Caco-2 (cell line): ENCODE results near the gene PHC2. TPM values are rescaled to one million over a fixed set of nuclear protein-coding genes. Genes with fewer than 3 reads are reported as not detected.

Experiments
- BruUV-seq: library from RNA; stranded (reverse); fragments of 400-500 nt; replicated peaks from 2 replicates; lab custom pipeline; 2021; lab: Mats Ljungman, UMichigan
- CTCF ChIA-PET: fragments of 300-600 bp; sonication (Branson Sonifier 250); formaldehyde crosslinking; loops from one replicate; lab custom pipeline; 2022; ENCODE audit warnings: antibody characterized with exemption; lab: Charles Lee
- POLR2A ChIA-PET: fragments of 300-600 bp; sonication (Branson Sonifier 250); formaldehyde crosslinking; loops from one replicate; lab custom pipeline; 2022; ENCODE audit warnings: antibody characterized with exemption; lab: Charles Lee
- DNase-seq, 2 experiments: peaks; one replicate each; pipeline versions ENCODE4 v3.0.0 to v3.0.0-alpha.2; 2020 to 2022
- H3K27me3 ChIP-seq: replicated peaks from 2 replicates; pipeline ENCODE4 v1.6.0; 2011; ENCODE audit warnings: low read length; ENCODE audit not compliant: control insufficient read depth, insufficient read depth
- H3K36me3 ChIP-seq: 2 replicates; pipeline ENCODE4 v1.5.1; 2011; ENCODE audit warnings: low read length; ENCODE audit not compliant: control insufficient read depth, insufficient read depth
- H3K4me1 ChIP-seq: fragments of 250-450 bp; sonication (Bioruptor Pico); 2 replicates; pipeline ENCODE4 v1.5.1; 2020; ENCODE audit warnings: mild to moderate bottlenecking
- H3K4me3 ChIP-seq: 2 replicates; pipeline ENCODE4 v1.5.1; 2011; ENCODE audit warnings: low read depth, mild to moderate bottlenecking, control low read depth, low read length
- H3K9me3 ChIP-seq: fragments of 250-450 bp; sonication (Bioruptor Pico); 2 replicates; pipeline ENCODE4 v1.5.1; 2020; ENCODE audit warnings: mild to moderate bottlenecking, moderate library complexity
- H3K27ac Mint-ChIP-seq: one replicate; pipeline ENCODE4 v1.8.0; 2022; ENCODE audit warnings: mixed read lengths; ENCODE audit not compliant: unreplicated experiment
- H3K27me3 Mint-ChIP-seq: one replicate; pipeline ENCODE4 v1.8.0; 2022; ENCODE audit warnings: mixed read lengths; ENCODE audit not compliant: insufficient read depth, unreplicated experiment
- H3K36me3 Mint-ChIP-seq: one replicate; pipeline ENCODE4 v1.8.0; 2022; ENCODE audit warnings: mild to moderate bottlenecking, mixed read lengths; ENCODE audit not compliant: insufficient read depth, unreplicated experiment
- H3K4me1 Mint-ChIP-seq: one replicate; pipeline ENCODE4 v1.8.0; 2022; ENCODE audit warnings: low read depth, mixed read lengths; ENCODE audit not compliant: unreplicated experiment
- H3K4me3 Mint-ChIP-seq: one replicate; pipeline ENCODE4 v1.8.0; 2022; ENCODE audit warnings: mild to moderate bottlenecking, moderate library complexity, mixed read lengths; ENCODE audit not compliant: unreplicated experiment
- H3K9me3 Mint-ChIP-seq: one replicate; pipeline ENCODE4 v1.8.0; 2022; ENCODE audit warnings: mixed read lengths; ENCODE audit not compliant: unreplicated experiment
- intact Hi-C: fragments of 100-400 bp; cut with micrococcal nuclease; formaldehyde crosslinking; loops from one replicate; pipeline ENCODE4 v1.10.0; 2022; ENCODE audit not compliant: unreplicated experiment
- total RNA-seq: library from RNA; stranded (reverse); gene quantifications from 2 replicates; pipeline ENCODE4 v1.2.3, GENCODE V29; 2022
- TF ChIP-seq, protein P1 (sequence below), 2 experiments: fragments of 200-600 bp in 1 of 2; IDR thresholded peaks; 1 replicate in 1 of 2; 2 replicates in 1 of 2; pipeline versions ENCODE4 v1.5.1 to v1.8.0; 2011 to 2022; ENCODE audit warnings: antibody characterized with exemption in 1 of 2, control low read depth in 1 of 2, inconsistent platforms in 1 of 2, low read depth in 1 of 2, low read length in 1 of 2, mild to moderate bottlenecking in 1 of 2, moderate library complexity in 1 of 2; ENCODE audit not compliant: insufficient read depth in 1 of 2, severe bottlenecking in 1 of 2, unreplicated experiment in 1 of 2

PHC2 gene
- total RNA-seq, 1 experiment from 2014 or later = 35.2 TPM

DNA sequence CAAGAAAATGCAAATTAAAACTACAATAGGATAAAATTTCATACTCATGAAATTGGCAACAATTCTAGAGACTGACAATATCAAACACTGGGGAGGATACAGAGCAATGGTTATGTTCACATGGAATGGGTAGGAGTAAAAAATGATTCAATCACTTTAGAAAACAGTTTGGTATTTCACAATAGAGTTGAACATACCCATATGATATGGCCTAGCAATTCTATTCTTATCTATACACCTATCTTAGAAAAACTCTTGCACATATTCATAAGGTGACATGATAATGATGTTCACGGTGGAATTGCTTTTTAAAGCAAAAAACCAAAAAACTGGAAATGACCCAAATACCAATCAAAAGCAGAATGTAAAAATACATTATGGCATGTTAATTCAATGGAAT, 28.7 kb downstream of the PHC2 start:
- H3K4me1 Mint-ChIP-seq = no peaks in the 10 kb centered on the region
- no peak overlapping the region for H3K4me3 Mint-ChIP-seq
- Histone ChIP-seq H3K27me3 (no peaks in the 10 kb centered on the region), H3K4me3 (no peak overlapping the region), H3K9me3 (no peaks in the 10 kb centered on the region), H3K4me1 (no peaks in the 10 kb centered on the region), H3K36me3 (no peaks in the 10 kb centered on the region)
- H3K36me3 Mint-ChIP-seq = no peaks in the 10 kb centered on the region
- ChIA-PET POLR2A (no interaction called here), CTCF (no interaction called here)
- H3K27me3 Mint-ChIP-seq = no peaks in the 10 kb centered on the region
- TF ChIP-seq, protein P1, sequence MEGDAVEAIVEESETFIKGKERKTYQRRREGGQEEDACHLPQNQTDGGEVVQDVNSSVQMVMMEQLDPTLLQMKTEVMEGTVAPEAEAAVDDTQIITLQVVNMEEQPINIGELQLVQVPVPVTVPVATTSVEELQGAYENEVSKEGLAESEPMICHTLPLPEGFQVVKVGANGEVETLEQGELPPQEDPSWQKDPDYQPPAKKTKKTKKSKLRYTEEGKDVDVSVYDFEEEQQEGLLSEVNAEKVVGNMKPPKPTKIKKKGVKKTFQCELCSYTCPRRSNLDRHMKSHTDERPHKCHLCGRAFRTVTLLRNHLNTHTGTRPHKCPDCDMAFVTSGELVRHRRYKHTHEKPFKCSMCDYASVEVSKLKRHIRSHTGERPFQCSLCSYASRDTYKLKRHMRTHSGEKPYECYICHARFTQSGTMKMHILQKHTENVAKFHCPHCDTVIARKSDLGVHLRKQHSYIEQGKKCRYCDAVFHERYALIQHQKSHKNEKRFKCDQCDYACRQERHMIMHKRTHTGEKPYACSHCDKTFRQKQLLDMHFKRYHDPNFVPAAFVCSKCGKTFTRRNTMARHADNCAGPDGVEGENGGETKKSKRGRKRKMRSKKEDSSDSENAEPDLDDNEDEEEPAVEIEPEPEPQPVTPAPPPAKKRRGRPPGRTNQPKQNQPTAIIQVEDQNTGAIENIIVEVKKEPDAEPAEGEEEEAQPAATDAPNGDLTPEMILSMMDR (IDR thresholded peaks at IDR 0.05; ENCODE audit: insufficient read depth in 1 of 2, low read depth in 1 of 2, low read length in 1 of 2, severe bottlenecking in 1 of 2, unreplicated experiment in 1 of 2) = no peak
- no TSS peak for BruUV-seq
- DNase-seq = no peak
- intact Hi-C loops = no loop called here
- peaks cover 9% of the 10 kb centered on the region for H3K9me3 Mint-ChIP-seq
- H3K27ac Mint-ChIP-seq = no peak overlapping the region

DNA sequence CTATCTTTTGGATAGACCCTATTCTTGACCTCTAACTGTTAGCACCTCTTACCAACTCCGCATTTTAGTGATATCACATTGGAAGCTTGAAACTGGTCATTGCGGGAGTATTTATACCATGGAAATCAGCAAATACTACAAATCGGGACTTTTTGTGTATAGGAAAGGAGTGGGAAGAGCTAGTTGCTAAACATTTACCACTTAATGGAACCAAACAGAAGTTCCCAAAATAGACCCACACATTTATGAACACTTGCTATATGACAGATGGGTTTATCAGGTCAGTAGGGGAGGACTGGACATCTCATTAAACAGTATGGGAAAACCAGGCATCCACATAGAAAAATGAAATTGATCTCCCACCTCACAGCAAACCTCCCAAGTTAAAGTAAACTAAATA, 29.4 kb downstream of the PHC2 start:
- peaks cover 1% of the 10 kb centered on the region for H3K9me3 Mint-ChIP-seq
- H3K36me3 Mint-ChIP-seq = no peaks in the 10 kb centered on the region
- DNase-seq = no peak
- CTCF ChIA-PET = no interaction called here
- H3K36me3 ChIP-seq = no peaks in the 10 kb centered on the region
- no peak overlapping the region for H3K4me3 Mint-ChIP-seq
- intact Hi-C loops = no loop called here
- H3K4me3 ChIP-seq = no peak overlapping the region
- H3K9me3 ChIP-seq = no peaks in the 10 kb centered on the region
- BruUV-seq = no TSS peak
- no peaks in the 10 kb centered on the region for H3K4me1 ChIP-seq
- H3K27ac Mint-ChIP-seq = no peak overlapping the region
- no peaks in the 10 kb centered on the region for H3K4me1 Mint-ChIP-seq
- H3K27me3 ChIP-seq = no peaks in the 10 kb centered on the region
- TF ChIP-seq, protein P1 (IDR thresholded peaks at IDR 0.05; ENCODE audit: insufficient read depth in 1 of 2, low read depth in 1 of 2, low read length in 1 of 2, severe bottlenecking in 1 of 2, unreplicated experiment in 1 of 2) = no peak
- POLR2A ChIA-PET = no interaction called here
- no peaks in the 10 kb centered on the region for H3K27me3 Mint-ChIP-seq

DNA sequence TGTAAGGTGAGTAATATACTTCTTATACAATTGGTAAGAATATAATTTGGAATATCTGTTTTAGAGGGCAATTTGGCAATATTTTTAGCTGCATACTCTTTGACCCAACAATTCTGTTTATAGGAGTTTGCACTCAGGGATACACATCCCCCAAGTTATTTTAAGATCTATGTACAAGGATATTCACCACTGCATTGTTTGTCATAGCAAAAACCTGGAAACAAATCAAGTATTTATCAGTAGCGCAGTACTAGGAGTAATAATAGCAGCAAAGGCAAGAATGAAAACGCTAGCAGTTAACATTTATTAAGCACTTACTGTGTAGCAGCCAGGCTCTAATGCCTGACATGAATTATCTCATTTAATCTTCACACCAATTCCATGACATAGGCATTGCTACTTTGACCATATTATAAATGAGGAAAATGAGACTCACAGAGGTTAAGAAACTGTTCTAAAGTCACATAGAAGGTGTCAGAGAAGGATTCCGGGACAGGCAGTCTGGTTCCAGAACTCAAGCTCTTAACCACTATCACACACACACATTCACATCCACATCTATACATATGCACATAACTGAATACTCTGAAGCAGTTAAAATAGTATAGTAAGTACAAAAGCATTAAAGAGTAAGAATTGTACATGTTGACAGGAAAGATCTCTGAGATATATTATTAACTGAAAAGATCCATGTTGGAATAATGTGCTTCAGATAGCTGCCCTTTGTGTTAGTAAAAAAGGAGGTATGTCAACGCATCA, 30.6 kb downstream of the PHC2 start:
- Histone ChIP-seq H3K36me3 (no peaks in the 10 kb centered on the region), H3K4me3 (no peak overlapping the region), H3K27me3 (no peaks in the 10 kb centered on the region), H3K4me1 (no peaks in the 10 kb centered on the region), H3K9me3 (no peaks in the 10 kb centered on the region)
- H3K4me3 Mint-ChIP-seq = no peak overlapping the region
- POLR2A ChIA-PET = no interaction called here
- H3K27ac Mint-ChIP-seq = no peak overlapping the region
- H3K4me1 Mint-ChIP-seq = no peaks in the 10 kb centered on the region
- CTCF ChIA-PET = no interaction called here
- intact Hi-C loops = no loop called here
- no peaks in the 10 kb centered on the region for H3K9me3 Mint-ChIP-seq
- no peak for DNase-seq
- H3K36me3 Mint-ChIP-seq = no peaks in the 10 kb centered on the region
- no peaks in the 10 kb centered on the region for H3K27me3 Mint-ChIP-seq
- BruUV-seq = no TSS peak
- TF ChIP-seq, protein P1 (IDR thresholded peaks at IDR 0.05; ENCODE audit: insufficient read depth in 1 of 2, low read depth in 1 of 2, low read length in 1 of 2, severe bottlenecking in 1 of 2, unreplicated experiment in 1 of 2) = no peak
